Ovary (tissue), 3 donors: ENCODE data around the gene LMBR1.

Experiments
- CTCF ChIP-seq, 3 donors: fragments of 450-650 bp in 2 of 3; fragments of 200-600 bp in 1 of 3; IDR thresholded peaks; one replicate each; pipeline versions ENCODE4 v1.5.1 to v1.8.0; 2016 to 2022; ENCODE audit warnings: antibody characterized with exemption in 3 of 3, mild to moderate bottlenecking in 1 of 3
- EP300 ChIP-seq: sonication (generic); formaldehyde crosslinking; IDR thresholded peaks from one replicate; pipeline ENCODE4 v1.6.1; 2017; ENCODE audit warnings: antibody characterized with exemption
- donor health status: DM: no; HTN: no; CAD: no.

GRCh38 chr7:156667110-156667426 is 225.9 kb downstream of the LMBR1 start:
- TF ChIP-seq CTCF (IDR thresholded peaks at IDR 0.05) (no peak), EP300 (no peak)
